Esophagus squamous epithelium (tissue), 4 donors: ENCODE data around the gene FST.

ENCODE experiments used
- POLR2A ChIP-seq, 4 donors: fragments of 450-650 bp; IDR thresholded peaks; one replicate each; pipeline ENCODE4 v1.6.1; 2017; ENCODE audit warnings: antibody characterized with exemption in 4 of 4, mild to moderate bottlenecking in 4 of 4, moderate library complexity in 3 of 4
- TF ChIP-seq, protein P1 (sequence below), 6 experiments: fragments of 450-650 bp in 4 of 6; fragments of 200-600 bp in 2 of 6; sonication (generic) in 2 of 6; IDR thresholded peaks; one replicate each; pipeline ENCODE4 v1.5.1; 2016 to 2019; ENCODE audit warnings: antibody characterized with exemption in 6 of 6, mild to moderate bottlenecking in 4 of 6, moderate library complexity in 4 of 6

DNA sequence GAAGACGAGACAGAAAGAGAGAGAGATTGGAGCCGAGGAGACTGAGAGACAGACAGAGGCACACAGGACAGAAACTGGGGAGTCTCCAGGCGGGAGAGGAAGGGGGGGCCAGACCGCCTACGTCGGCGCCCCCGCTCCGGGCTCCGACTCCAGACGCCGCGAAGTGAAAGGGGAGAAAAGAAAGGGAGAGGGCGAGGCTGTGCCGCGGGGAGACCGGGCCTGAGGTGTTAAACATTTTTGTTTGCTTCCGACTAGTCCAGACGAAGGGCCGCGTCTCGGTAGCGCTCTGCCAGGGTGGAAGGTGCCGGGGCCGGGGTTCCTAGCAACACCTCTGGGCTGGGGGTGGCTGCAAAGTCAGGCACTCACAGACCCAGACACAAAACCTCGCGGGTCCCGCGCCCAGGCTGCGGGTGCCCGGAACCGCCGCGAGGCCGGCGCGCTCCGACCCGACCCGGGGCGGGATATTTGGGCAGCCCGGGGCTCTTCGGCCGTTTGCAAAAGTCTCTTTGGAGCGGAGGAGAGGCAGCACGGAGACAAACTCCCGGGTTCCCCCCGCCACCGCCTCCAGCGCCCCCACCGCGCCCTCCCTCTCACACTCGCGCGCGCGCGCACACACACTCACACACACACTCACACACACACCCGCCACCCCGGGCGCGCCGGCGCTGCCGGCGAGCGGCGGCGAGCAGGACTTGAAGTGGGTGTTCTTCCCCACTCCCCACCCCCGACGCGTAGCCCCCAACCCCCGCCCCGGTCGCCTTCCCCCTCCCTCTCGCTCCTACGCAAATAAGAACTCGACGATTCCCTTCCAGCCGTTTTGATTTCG lies 626 bp upstream of the FST start:
- peak in 1 of 4 donors; percentile 12 for TF ChIP-seq POLR2A (IDR thresholded peaks at IDR 0.05)
- TF ChIP-seq, protein P1, sequence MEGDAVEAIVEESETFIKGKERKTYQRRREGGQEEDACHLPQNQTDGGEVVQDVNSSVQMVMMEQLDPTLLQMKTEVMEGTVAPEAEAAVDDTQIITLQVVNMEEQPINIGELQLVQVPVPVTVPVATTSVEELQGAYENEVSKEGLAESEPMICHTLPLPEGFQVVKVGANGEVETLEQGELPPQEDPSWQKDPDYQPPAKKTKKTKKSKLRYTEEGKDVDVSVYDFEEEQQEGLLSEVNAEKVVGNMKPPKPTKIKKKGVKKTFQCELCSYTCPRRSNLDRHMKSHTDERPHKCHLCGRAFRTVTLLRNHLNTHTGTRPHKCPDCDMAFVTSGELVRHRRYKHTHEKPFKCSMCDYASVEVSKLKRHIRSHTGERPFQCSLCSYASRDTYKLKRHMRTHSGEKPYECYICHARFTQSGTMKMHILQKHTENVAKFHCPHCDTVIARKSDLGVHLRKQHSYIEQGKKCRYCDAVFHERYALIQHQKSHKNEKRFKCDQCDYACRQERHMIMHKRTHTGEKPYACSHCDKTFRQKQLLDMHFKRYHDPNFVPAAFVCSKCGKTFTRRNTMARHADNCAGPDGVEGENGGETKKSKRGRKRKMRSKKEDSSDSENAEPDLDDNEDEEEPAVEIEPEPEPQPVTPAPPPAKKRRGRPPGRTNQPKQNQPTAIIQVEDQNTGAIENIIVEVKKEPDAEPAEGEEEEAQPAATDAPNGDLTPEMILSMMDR (IDR thresholded peaks at IDR 0.05), result no peak
